ENCODE measurements around the gene E2F4.

The E2F4 gene

GRCh38 chr16:67154578-67155294 is 37.2 kb upstream of the E2F4 start:
- H3K4me1 Mint-ChIP-seq: peaks cover 42% of the 10 kb centered on the region
- no peak overlapping the region for H3K27ac Mint-ChIP-seq
- no peaks in the 10 kb centered on the region for H3K9me3 Mint-ChIP-seq
- H3K4me3 Mint-ChIP-seq: peak overlapping the region; percentile 78
- H3K36me3 Mint-ChIP-seq: no peaks in the 10 kb centered on the region
- H3K27me3 Mint-ChIP-seq: no peaks in the 10 kb centered on the region

- Mint-ChIP-seq H3K9me3 (no peaks in the 10 kb centered on the region), H3K36me3 (no peaks in the 10 kb centered on the region), H3K4me1 (peaks cover 43% of the 10 kb centered on the region), H3K27ac (peak overlapping the region; percentile 70), H3K4me3 (peak overlapping the region; percentile 78), H3K27me3 (no peaks in the 10 kb centered on the region)
Observed at GRCh38 chr16:67155295-67156142, 36.4 kb upstream of the E2F4 start.

- H3K27ac Mint-ChIP-seq: no peak overlapping the region
- H3K9me3 Mint-ChIP-seq: no peaks in the 10 kb centered on the region
- peaks cover 2% of the 10 kb centered on the region for H3K36me3 Mint-ChIP-seq
- H3K4me1 Mint-ChIP-seq: peaks cover 46% of the 10 kb centered on the region
- no peak overlapping the region for H3K4me3 Mint-ChIP-seq
- peaks cover 2% of the 10 kb centered on the region for H3K27me3 Mint-ChIP-seq
Observed at GRCh38 chr16:67156143-67156844, 35.7 kb upstream of the E2F4 start.

GRCh38 chr16:67157106-67157748 is 34.7 kb upstream of the E2F4 start:
- H3K9me3 Mint-ChIP-seq: no peaks in the 10 kb centered on the region
- H3K4me1 Mint-ChIP-seq: peaks cover 49% of the 10 kb centered on the region
- peaks cover 6% of the 10 kb centered on the region for H3K27me3 Mint-ChIP-seq
- no peak overlapping the region for H3K27ac Mint-ChIP-seq
- peak overlapping the region; percentile 32 for H3K4me3 Mint-ChIP-seq
- H3K36me3 Mint-ChIP-seq: peaks cover 2% of the 10 kb centered on the region

GRCh38 chr16:67157892-67158635 is 33.9 kb upstream of the E2F4 start:
- peaks cover 9% of the 10 kb centered on the region for H3K27me3 Mint-ChIP-seq
- H3K9me3 Mint-ChIP-seq: no peaks in the 10 kb centered on the region
- H3K4me1 Mint-ChIP-seq: peaks cover 54% of the 10 kb centered on the region
- H3K4me3 Mint-ChIP-seq: peak overlapping the region; percentile 90
- H3K36me3 Mint-ChIP-seq: peaks cover 2% of the 10 kb centered on the region
- peak overlapping the region; percentile 70 for H3K27ac Mint-ChIP-seq

- Mint-ChIP-seq H3K27ac (peak overlapping the region; percentile 70), H3K9me3 (no peaks in the 10 kb centered on the region), H3K27me3 (peaks cover 9% of the 10 kb centered on the region), H3K36me3 (peaks cover 2% of the 10 kb centered on the region), H3K4me1 (peaks cover 54% of the 10 kb centered on the region), H3K4me3 (peak overlapping the region; percentile 90)
Observed at GRCh38 chr16:67158637-67159600, 33.0 kb upstream of the E2F4 start.

GRCh38 chr16:67161595-67162058 is 30.3 kb upstream of the E2F4 start:
- Mint-ChIP-seq H3K4me1 (peaks cover 44% of the 10 kb centered on the region), H3K9me3 (no peaks in the 10 kb centered on the region), H3K4me3 (no peak overlapping the region), H3K27me3 (peaks cover 18% of the 10 kb centered on the region), H3K36me3 (peaks cover 2% of the 10 kb centered on the region), H3K27ac (no peak overlapping the region)

- Mint-ChIP-seq H3K27me3 (peaks cover 19% of the 10 kb centered on the region), H3K9me3 (no peaks in the 10 kb centered on the region), H3K27ac (no peak overlapping the region), H3K4me3 (peak overlapping the region; percentile 36), H3K4me1 (peaks cover 34% of the 10 kb centered on the region), H3K36me3 (peaks cover 2% of the 10 kb centered on the region)
Observed at GRCh38 chr16:67162506-67163163, 29.3 kb upstream of the E2F4 start.

GRCh38 chr16:67163164-67163998 is 28.6 kb upstream of the E2F4 start:
- Mint-ChIP-seq H3K4me3 (peak overlapping the region; percentile 52), H3K27ac (no peak overlapping the region), H3K36me3 (peaks cover 2% of the 10 kb centered on the region), H3K27me3 (peaks cover 24% of the 10 kb centered on the region), H3K9me3 (no peaks in the 10 kb centered on the region), H3K4me1 (peaks cover 30% of the 10 kb centered on the region)

- Mint-ChIP-seq H3K27me3 (peaks cover 26% of the 10 kb centered on the region), H3K27ac (no peak overlapping the region), H3K36me3 (peaks cover 2% of the 10 kb centered on the region), H3K4me3 (peak overlapping the region; percentile 52), H3K9me3 (no peaks in the 10 kb centered on the region), H3K4me1 (peaks cover 25% of the 10 kb centered on the region)
Observed at GRCh38 chr16:67163999-67164558, 27.9 kb upstream of the E2F4 start.

- Mint-ChIP-seq H3K4me1 (peaks cover 25% of the 10 kb centered on the region), H3K27ac (no peak within 1 kb of the TSS), H3K36me3 (peaks cover 2% of the 10 kb centered on the region), H3K9me3 (no peaks in the 10 kb centered on the region), H3K27me3 (peaks cover 28% of the 10 kb centered on the region), H3K4me3 (peak within 1 kb of the TSS; percentile 52)
Observed at GRCh38 chr16:67164599-67165061, 27.3 kb upstream of the E2F4 start, which contains the start of gene HSF4. HSF4 (plus strand) TSS chr16:67164745; CDS start chr16:67164812, 67 bp downstream.

All from activated naive CD4-positive, alpha-beta T cell treated with anti-CD3 and anti-CD28 coated beads, Interleukin-2, amount 50 U/mL, for 24 hours (primary cell).